GM19023 (cell line): Measurements from ENCODE around the gene AKAP8.
"Not testable (repeated sequence)": the region's sequence is repeated elsewhere in the genome, so short reads cannot be mapped to it uniquely, and the experiment has no call there.

ENCODE experiments used
- ATAC-seq: cut with Tn5 transposase; IDR thresholded peaks from one replicate; pipeline ENCODE4 v1.9.1; 2021; ENCODE audit warnings: mild to moderate bottlenecking, moderate library complexity; ENCODE audit not compliant: unreplicated experiment

The AKAP8 gene

GRCh38 chr19:15337202-15337601 lies 42.4 kb downstream of the AKAP8 start:
- ATAC-seq = no peak

- ATAC-seq = not testable (repeated sequence)
These were observed 43.6 kb downstream of the AKAP8 start for GRCh38 chr19:15335992-15336391.

GRCh38 chr19:15332311-15332996 lies 47.1 kb downstream of the AKAP8 start, which contains the start of gene BRD4:
TSS of gene BRD4 (minus strand) at chr19:15332539. CDS start at chr19:15273099, 59,440 bp downstream.
- ATAC-seq = peak; percentile 51

GRCh38 chr19:15331419-15332310 lies 47.9 kb downstream of the AKAP8 start:
- ATAC-seq = peak; percentile 37

GRCh38 chr19:15330801-15331418 lies 48.7 kb downstream of the AKAP8 start:
- no peak for ATAC-seq

- no peak for ATAC-seq
These were observed 51.3 kb downstream of the AKAP8 start for GRCh38 chr19:15328312-15328711.

GRCh38 chr19:15324791-15325519 lies 54.6 kb downstream of the AKAP8 start:
- ATAC-seq = no peak

GRCh38 chr19:15323496-15324235 lies 55.9 kb downstream of the AKAP8 start:
- ATAC-seq = no peak

- no peak for ATAC-seq
These were observed 57.8 kb downstream of the AKAP8 start for GRCh38 chr19:15321739-15322138.

- no peak for ATAC-seq
These were observed 59.5 kb downstream of the AKAP8 start for GRCh38 chr19:15320116-15320515.

GRCh38 chr19:15318241-15318691 lies 61.3 kb downstream of the AKAP8 start:
- ATAC-seq = no peak

- ATAC-seq = no peak
These were observed 62.1 kb downstream of the AKAP8 start for GRCh38 chr19:15317392-15318071.

GRCh38 chr19:15316498-15316897 lies 63.1 kb downstream of the AKAP8 start:
- ATAC-seq = no peak

- no peak for ATAC-seq
These were observed 64.5 kb downstream of the AKAP8 start for GRCh38 chr19:15315101-15315500.

GRCh38 chr19:15313649-15314279 lies 65.8 kb downstream of the AKAP8 start:
- no peak for ATAC-seq

- ATAC-seq = no peak
These were observed 72.4 kb downstream of the AKAP8 start for GRCh38 chr19:15307169-15307568.

- no peak for ATAC-seq
These were observed 73.8 kb downstream of the AKAP8 start for GRCh38 chr19:15305582-15306334.

GRCh38 chr19:15304140-15304705 lies 75.4 kb downstream of the AKAP8 start:
- ATAC-seq = no peak
